Vagina (tissue), 2 donors: ENCODE data around the gene ZNF683.

Experiments
- POLR2A ChIP-seq, 2 donors: fragments of 450-650 bp; IDR thresholded peaks; one replicate each; pipeline ENCODE4 v1.6.1; 2017; ENCODE audit warnings: antibody characterized with exemption in 2 of 2, mild to moderate bottlenecking in 2 of 2, moderate library complexity in 2 of 2
- TF ChIP-seq, protein P1 (sequence below), 3 experiments: fragments of 450-650 bp in 2 of 3; fragments of 200-600 bp in 1 of 3; sonication (generic) in 1 of 3; IDR thresholded peaks; one replicate each; pipeline ENCODE4 v1.5.1; 2017 to 2019; ENCODE audit warnings: antibody characterized with exemption in 3 of 3, mild to moderate bottlenecking in 2 of 3, moderate library complexity in 2 of 3

- TF ChIP-seq, protein P1, sequence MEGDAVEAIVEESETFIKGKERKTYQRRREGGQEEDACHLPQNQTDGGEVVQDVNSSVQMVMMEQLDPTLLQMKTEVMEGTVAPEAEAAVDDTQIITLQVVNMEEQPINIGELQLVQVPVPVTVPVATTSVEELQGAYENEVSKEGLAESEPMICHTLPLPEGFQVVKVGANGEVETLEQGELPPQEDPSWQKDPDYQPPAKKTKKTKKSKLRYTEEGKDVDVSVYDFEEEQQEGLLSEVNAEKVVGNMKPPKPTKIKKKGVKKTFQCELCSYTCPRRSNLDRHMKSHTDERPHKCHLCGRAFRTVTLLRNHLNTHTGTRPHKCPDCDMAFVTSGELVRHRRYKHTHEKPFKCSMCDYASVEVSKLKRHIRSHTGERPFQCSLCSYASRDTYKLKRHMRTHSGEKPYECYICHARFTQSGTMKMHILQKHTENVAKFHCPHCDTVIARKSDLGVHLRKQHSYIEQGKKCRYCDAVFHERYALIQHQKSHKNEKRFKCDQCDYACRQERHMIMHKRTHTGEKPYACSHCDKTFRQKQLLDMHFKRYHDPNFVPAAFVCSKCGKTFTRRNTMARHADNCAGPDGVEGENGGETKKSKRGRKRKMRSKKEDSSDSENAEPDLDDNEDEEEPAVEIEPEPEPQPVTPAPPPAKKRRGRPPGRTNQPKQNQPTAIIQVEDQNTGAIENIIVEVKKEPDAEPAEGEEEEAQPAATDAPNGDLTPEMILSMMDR (IDR thresholded peaks at IDR 0.05) = no peak
- no peak for TF ChIP-seq POLR2A (IDR thresholded peaks at IDR 0.05)
Observed at GRCh38 chr1:26412180-26412840, 39.8 kb upstream of the ZNF683 start.
